ENCODE results near the gene ADPRM.

DNA sequence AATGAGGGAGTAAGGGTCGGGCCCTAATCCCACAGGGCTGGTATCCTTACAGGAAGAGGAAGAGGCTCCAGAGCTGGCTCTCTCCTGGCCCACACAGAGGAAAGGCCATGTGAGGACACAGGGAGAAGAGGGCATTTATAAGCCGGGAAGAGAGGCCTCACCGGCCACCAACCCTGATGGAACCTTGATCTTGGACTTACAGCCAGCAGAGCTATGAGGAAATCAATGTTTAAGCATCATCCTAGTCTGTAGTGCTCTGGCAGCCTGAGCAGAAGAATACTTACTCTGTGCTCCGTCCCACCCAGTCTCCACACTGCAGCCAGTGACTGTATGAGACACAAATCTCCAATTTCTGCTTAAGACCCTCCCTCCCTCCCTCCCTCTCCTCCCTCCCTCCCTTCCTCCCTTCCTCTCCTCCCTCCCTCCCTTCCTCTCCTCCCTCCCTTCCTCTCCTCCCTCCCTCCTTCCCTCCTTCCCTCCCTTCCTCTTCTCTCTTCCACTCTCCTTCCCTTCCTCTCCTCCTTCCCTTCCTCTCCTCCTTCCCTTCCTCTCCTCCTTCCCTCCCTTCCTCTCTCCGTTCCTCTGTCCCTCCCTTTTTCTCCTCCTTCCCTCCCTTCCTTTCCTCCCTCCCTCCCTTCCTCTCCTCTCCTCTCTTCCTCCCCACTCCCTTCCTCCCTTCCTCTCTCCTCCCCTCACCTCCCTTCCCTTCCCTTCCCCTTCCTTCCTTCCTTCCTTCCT is 41.3 kb downstream of the ADPRM start:
- TF ChIP-seq, protein P1, sequence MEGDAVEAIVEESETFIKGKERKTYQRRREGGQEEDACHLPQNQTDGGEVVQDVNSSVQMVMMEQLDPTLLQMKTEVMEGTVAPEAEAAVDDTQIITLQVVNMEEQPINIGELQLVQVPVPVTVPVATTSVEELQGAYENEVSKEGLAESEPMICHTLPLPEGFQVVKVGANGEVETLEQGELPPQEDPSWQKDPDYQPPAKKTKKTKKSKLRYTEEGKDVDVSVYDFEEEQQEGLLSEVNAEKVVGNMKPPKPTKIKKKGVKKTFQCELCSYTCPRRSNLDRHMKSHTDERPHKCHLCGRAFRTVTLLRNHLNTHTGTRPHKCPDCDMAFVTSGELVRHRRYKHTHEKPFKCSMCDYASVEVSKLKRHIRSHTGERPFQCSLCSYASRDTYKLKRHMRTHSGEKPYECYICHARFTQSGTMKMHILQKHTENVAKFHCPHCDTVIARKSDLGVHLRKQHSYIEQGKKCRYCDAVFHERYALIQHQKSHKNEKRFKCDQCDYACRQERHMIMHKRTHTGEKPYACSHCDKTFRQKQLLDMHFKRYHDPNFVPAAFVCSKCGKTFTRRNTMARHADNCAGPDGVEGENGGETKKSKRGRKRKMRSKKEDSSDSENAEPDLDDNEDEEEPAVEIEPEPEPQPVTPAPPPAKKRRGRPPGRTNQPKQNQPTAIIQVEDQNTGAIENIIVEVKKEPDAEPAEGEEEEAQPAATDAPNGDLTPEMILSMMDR (optimal IDR thresholded peaks at IDR 0.05 in 1 of 3, IDR thresholded peaks at IDR 0.05 in 1 of 3, conservative IDR thresholded peaks at IDR 0.05 in 1 of 3; ENCODE audit: extremely low read depth in 1 of 3, insufficient read depth in 2 of 3, low read length in 3 of 3) = no peak
- TF ChIP-seq EZH2 (IDR thresholded peaks at IDR 0.05; ENCODE audit: low read length) = no peak
